ENCODE data around the gene PLXNA4.

GRCh38 chr7:132430041-132430855 is 146.0 kb downstream of the PLXNA4 start:
- TF ChIP-seq JUNB (IDR thresholded peaks at IDR 0.05; ENCODE audit: unreplicated experiment) (no peak), REST (IDR thresholded peaks at IDR 0.05; ENCODE audit: unreplicated experiment) (no peak), EZH2 (IDR thresholded peaks at IDR 0.05; ENCODE audit: low read depth, unreplicated experiment) (no peak), CTCF (conservative IDR thresholded peaks at IDR 0.05; ENCODE audit: low read depth in 2 of 2) (no peak), ZNF331 (CRISPR knock-in tag; IDR thresholded peaks at IDR 0.05; ENCODE audit: low read depth) (no peak), POLR2AphosphoS5 (IDR thresholded peaks at IDR 0.05; ENCODE audit: low read depth) (no peak), CREB1 (CRISPR knock-in tag; IDR thresholded peaks at IDR 0.05; ENCODE audit: low read depth) (no peak), EZH2phosphoT487 (IDR thresholded peaks at IDR 0.05; ENCODE audit: unreplicated experiment) (no peak)

All from GM23338 (cell line).